Limb (tissue), 2 donors: ENCODE data around the gene CIRBP.
"Not testable (repeated sequence)": the region's sequence is repeated elsewhere in the genome, so short reads cannot be mapped to it uniquely, and the experiment has no call there.

Source experiments
- DNase-seq, 2 donors: peaks; one replicate each; pipeline ENCODE4 v3.0.0-alpha.2; 2016; ENCODE audit errors: extremely low spot score in 2 of 2

The CIRBP gene

DNA sequence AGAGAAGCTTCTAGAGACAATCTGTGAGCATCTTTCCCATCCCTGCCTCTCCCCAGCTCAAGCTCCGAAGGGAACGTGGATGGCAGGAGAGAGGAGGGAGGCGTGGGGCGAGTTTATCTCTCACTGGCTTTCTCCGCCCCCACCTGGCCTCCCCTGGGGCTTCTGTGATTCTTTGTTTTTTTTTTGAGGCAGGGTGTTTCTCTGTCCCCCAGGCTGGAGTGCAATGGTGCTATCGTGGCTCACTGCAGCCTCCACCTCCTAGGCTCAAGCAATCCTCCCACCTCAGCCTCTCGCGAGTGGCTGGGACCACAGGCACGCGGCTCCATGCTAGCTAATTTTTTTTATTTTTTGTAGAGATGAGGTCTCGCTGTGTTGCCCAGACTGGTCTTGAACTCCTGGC lies 39.6 kb downstream of the CIRBP start:
- no peak for DNase-seq

DNA sequence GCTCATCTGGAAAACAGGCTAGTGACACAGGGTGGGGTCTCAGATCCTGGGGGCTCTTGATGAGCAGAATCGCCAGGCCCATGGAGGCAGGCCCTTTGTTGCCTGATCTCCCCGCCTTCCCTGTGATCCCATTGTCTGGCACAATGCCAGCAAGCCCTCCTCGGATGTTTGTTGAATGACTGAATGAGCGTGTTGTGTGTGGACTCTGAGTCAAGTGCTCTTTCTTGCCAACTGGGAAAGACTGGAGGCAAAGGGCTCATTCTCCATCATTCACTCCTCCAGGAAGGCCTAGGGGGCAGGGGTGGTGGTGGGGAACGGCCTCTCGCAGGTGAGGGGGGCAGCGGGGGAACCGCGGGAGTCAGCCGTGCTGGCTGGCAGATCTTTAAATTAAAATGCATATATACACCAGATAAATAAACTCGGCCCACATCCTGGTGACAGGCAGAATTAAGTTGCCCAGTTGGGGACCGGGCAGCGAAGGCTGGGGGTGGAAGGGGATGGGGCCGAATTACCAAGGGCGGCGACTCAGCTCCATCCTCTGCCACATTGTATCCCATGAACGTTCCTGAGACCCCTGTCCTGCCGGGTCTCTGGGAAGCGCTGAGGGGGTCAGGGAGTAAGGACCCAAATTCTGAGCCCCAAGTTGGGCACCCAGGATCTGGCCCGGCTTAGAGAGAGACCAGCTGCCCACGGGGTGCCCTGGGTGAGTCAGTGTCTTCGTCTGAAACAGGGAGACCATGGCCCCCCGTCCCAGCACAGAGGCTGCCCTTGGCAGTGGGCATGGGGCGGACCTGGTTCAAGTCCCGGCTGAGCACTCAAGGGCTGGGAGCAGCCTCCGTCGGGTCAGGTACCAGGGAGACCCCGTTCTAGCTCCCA lies 41.1 kb downstream of the CIRBP start:
- DNase-seq: no peak

DNA sequence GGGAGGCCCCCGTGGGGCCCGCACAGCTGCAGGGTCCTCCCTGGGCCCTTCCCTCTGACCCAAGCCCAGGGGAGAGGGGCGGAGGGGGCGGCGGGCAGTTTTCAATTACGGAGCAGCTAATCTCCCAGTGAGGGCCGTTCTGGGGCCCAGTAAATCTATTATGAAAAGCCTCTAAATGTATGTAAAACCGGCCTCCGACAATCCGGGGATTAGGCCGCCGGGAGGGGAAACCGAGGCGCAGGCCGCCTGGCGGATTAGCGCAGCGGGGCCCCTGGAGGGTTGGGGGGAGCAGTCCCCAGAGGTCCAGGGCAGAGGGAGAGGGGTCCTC lies 41.7 kb downstream of the CIRBP start:
- no peak for DNase-seq

DNA sequence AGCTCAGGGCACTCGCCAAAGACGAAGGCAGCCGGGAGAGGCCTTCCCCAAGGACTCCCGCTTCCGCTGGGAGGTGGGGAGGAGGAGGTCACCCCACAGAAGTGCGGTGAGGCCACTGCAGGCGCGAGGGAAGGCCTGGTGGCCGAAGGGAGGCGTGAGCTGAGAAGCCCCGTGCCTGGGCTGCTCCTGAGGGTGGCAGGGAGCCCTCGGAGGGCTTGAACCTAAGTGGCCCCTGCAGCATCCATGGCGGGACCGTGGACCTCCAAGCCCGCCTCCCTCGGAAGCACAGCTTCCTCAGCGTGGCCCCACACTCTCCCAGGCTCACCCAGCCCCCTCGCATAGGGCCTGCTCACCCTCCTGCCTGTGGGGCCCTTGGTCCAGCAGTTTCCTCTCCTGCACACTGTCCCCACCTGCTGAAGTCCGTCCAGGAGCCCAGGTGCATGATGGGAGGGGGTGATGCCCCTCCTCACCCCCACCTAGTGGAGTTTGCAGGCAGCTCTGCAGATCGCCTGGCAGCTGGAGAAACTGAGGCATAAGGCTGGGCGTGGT lies 42.5 kb downstream of the CIRBP start:
- DNase-seq: no peak

DNA sequence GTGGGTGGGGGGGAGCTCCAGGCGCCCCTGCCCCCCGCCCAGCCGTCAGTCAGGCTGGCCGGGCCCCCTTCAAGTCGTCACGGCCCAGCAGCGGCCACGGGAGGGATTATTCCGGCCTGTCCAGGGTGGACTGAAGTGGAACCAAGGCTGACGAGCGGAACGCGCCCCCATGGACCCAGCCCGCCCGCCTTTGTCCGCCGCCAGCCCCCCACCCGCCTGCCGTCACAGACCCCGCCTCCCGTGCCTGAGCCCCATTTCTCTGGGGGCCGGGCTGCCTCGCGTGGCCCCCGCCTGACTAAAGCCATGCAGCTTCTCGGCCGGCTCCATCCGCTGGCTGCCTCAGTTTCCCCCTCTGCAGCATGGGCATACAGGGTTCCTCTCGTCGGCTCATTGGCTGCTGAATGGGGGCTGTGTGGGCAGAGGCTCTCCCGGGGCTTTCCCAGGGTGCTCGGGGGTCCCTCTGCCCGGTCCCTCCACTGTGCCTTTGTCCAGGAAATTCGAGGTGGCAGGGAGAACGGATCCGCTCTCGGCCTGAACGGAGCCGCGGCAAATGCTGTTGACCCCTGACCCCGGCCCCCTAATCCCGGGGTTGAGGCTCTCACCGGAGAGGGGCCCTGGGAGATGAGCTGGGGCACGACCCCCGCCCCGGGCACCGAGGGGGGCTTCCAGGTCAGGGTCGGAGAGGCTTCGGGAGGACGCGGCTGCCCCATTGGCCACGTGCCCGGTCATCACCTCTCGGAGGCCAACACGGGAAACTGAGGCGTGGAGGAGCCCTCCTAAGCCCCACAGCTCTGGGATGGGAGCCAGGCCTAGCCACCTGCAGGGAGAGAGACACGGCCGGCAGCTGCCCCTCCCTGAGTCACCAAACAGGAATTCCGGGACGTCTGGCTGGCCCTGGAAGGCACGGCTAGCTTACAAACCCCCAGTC lies 43.9 kb downstream of the CIRBP start:
- DNase-seq: peak in 1 of 2 donors; percentile 42

DNA sequence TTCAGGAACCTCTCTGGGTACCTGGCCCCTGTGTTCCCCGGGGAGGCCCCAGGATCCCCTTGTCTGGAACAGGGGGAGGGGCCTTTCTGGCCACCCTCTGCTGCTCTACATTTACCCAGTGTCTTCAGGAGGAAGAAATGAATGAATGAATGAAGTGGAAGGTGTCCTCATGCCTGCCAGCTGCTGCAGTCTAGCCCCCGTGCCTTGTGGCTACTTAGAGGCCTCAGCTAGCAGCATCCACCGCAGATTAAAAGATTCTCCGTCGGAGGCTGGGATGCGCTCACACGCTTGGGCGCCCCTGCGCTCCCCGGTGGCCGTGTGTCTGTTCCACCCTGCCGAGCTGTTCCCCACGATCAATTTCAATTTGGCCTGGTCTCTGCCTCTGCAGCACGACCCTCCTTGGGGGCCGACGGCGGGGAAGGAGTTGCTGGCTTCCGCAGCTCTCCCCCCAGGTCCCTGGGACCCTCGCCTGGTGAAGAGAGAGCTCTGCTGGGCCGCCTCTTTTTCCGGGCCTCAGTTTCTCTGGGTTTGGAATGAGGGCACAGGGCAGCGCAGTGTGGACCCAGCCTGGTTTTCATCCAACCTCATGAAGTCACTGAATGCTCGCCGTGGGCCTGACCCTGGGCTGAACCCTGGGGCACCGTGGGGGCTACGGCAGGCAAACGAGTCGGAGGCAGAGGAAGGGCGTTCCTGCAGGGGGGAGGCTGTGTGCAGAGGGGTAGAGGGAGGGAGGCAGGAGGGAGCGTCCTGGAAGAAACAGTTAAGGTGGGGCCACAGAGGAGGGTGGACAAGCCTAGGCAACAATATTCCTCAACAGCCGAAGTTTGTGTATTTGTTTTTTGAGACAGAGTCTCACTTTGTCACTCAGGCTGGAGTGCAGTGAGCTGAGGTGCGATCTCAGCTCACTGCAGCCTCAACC lies 44.8 kb downstream of the CIRBP start:
- DNase-seq: peak in 1 of 2 donors; percentile 39

DNA sequence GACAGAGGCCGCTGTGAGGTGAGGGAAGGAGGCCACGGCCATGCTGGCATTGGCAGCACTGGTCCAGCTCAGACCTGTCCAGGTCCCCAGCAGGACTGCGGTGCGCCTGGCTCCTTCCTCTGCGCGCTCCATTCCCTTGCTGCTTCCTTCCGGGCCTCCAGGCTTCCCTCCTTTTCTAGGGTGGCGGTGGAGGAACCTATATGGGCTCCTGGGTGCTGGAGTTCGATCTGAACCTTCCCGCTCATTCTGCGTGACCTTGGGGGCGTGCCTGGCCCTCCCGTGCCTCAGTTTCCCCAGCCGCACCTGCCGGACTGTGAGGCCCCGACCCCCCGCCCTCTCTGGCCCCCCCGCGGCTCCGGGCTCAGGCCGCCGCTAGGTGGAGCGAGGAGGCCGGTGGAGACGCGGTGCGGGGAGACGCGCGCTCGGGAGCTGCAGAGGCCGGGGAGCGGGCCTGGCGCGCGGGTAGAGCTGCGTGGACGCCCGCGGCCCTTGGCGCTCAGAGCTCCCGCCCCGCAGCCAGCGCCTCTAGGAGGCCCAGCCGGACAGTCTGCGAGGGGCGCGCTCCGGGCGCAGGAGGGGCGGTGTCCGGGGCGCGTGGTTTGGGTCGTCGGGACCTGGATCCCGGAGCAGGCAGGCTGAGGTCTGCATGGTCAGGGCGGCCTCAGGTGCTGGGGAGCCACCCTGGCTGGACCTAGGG lies 46.5 kb downstream of the CIRBP start:
- DNase-seq: peak in 1 of 2 donors; percentile 78

DNA sequence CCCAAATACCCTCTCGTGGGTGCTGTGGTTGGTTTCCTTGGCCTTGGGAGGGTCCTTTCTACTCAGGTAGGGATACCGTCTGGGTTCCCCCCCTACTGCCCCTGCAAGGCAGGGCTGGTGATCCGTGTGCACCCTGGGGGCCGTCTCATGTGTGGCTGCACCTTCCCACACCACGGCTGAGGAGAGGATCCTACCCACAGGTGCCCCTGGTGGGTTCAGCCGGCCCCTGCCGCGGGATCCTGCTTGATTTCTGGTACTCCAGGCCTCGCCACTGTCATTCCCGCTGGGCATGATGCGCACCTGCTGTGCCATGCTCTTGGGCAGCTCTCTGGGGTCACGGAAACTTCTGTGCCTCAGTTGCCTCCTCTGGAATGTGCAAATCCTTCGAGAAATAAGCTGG lies 47.3 kb downstream of the CIRBP start:
- DNase-seq: no peak

DNA sequence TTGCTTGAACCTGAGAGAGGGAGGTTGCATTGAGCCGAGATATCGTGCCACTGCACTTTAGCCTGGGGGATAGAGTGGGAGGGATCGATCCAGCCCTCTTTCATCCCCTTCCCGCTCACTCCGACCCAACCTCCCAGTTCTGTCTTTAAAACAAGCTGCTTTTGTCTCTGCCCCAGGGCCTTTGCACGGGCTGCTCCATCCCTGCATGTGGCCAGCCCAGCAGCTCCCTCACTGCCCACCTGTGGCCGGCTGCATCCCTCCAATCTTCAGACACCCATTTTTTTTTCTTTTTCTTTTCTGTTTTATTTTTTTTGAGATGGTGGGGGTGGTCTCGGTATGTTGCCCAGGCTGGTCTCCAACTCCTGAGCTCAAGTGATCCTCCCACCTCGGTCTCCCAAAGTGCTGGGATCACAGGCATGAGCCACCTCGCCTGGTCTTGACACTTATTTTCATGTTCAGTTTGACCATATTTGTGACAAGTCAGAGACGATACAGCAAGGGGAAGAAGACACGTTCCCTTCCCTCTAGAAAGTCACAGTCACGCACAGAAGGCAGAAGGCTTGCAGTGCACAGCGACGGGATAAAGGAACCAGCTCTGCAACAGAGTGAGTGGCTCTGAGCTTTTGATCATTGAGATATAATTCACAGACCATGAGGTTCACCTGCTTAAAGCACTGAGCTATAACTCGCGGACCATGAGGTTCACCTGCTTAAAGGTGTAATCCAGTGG lies 48.3 kb downstream of the CIRBP start:
- no peak for DNase-seq

DNA sequence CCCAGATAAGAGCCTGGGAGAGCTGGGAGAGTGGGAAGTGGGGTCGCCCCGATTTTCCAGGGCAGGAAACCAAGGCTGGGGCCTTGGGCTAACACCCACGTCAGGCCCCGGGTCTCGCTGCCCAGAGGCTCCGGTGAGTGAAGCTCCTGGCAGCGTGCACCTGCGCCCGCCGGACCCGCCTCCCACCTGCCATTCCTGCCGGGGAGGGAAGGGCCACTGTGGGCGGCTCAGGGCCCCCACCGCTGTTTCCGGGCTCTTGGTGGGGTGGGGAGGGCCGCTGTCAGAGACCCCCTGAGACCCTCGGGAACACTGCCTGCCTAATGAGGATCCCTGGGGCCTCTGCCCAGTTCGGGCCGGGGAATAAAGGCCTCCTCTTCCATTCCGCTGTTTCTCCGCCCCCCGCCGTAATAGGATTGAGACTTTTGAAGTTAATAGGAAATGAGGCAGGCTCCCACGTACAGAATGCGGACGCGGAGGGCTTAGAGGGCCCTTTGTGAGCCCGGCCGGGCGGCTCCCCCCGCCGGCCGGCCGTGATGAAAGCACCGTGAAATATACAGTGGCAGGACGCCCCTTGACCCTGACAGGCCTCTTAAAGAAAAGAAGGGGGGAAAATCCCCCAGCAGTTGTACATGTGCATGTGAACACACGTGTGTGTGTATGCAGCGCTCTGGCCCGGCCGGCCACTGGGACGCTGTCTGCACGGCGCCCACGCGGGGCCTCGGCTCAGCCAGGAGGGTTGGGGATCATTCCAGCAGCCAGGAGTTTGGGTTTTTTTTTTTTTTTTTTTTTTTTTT lies 49.7 kb downstream of the CIRBP start:
- DNase-seq: no peak

DNA sequence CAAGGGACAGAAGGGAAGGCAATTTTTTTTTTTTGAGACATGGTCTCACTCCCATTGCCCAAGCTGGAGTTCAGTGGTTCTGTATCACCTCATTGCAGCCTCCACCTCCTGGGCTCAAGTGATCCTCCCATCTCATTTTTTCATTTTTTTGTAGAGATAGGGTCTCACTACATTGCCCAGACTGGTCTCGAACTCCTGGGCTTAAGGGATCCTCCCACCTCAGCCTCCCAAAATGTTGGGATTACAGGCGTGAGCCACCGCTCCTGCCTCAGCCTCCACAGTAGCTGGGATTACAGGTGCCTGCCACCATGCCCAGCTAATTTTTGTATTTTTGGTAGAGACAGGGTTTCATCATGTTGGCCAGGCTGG lies 51.1 kb downstream of the CIRBP start:
- DNase-seq: not testable (repeated sequence)

DNA sequence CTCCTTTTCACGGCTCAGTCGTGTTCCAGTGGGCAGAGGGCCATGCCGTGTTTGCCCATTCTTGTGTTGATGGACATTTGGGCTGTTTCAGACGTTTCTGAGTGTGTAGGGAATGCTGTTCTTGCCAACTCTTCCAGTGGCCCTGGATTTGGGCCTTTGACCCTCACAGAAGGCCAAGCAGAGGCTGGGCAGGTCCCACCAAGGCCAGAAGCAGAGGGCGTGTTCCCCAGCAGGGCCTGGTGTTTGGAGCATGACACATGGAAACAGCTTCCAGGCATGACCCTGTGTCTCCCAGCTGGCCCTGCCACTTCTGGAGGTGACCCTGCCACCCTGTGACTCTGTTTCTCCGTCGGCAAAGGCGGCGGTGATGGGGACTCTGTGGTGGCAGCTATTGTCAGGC lies 52.4 kb downstream of the CIRBP start:
- DNase-seq: no peak

DNA sequence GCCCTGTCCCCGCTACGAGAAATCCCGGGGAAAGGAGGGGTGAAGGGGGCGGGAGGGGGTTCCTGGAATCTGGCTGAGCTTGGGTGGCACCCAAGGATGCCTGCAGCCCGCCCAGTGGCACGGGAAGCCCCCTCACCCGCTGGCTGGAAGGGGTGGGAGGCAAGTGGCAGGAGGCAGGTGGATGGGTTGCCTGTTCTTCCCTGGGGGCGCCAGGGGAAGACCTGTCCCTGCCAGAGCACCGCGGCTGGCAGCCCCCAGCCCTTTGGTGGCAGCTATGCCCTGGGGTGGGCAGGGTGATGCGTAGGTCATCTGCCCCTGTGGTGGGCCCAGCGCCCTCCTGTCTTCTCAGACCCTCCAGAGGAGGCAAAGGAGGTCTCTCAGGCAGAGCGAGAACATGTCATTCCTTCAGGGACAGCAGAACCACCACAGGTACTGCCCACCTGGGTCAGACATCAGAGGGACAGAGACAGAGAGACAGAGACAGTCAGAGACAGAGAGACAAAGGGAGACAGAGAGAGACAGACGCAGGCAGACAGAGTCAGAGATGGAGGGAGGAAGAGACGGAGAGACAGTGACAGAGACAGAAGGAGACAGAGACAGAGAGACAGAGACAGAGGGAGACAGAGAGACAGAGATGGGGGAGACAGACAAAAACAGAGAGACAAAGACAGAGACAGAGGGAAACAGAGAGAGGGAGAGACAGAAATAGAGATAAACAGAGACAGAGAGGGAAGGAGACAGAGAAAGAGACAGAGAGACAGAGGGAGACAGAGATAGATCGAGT lies 53.3 kb downstream of the CIRBP start:
- no peak for DNase-seq

DNA sequence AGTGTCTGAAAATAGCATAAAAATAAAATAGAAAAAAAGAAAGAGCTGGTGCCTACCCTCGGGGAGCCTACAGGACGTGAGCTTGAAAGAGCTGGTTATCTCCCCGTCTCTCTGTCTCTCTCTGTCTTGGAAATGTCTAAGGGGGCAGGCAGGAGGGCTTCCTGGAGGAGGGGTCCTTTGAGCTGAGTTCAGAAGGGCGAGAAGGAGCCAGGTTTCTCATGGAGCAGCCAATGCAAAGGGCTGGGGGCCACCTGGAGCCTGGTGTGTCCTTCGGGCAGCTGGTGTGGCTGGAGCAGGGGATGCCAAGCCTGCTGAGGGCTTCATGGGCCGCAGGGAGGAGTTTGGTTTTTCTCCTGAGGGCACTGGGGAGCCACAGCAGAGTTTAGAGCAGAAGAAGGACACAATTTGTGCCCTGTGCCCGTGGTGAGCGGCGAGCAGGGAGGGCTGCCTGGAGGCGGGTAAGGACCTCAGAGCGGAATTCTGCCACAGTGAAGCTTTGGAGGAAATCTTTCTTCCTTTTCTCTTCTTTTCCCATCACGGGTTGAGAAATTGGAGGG lies 55.2 kb downstream of the CIRBP start:
- no peak for DNase-seq
